ENCODE measurements around the gene STK38. TPM values are rescaled to one million over a fixed set of nuclear protein-coding genes. Genes with fewer than 3 reads are reported as not detected.

Gene STK38
- total and polyA plus RNA-seq, 2 of the 8 experiments (the other 6 are each of a cell fraction or from before 2014, with no cell fraction given) = 8.1 to 19.8 TPM

GRCh38 chr6:36546920-36547645 is at the start of gene STK38 (continued):
- TF ChIP-seq PHF8 (conservative IDR thresholded peaks at IDR 0.05; ENCODE audit: low read depth, low read length) (peak; percentile 87), KDM1A (IDR thresholded peaks at IDR 0.05; ENCODE audit: borderline replicate concordance, low read length) (no peak), BRCA1 (IDR thresholded peaks at IDR 0.05; ENCODE audit: low read depth, low read length) (0 out of 2 replicates have a peak, but pooled peaks have one; percentile 8), SIX5 (IDR thresholded peaks at IDR 0.05; ENCODE audit: low read depth, low read length) (no peak), RBBP5 (IDR thresholded peaks at IDR 0.05; ENCODE audit: borderline replicate concordance, low read depth, low read length) (peak; percentile 80)

Measured in H1 (cell line).